ENCODE data around the gene CCDC47. TPM values are rescaled to one million over a fixed set of nuclear protein-coding genes. Genes with fewer than 3 reads are reported as not detected.

CCDC47 gene
- total RNA-seq, 4 donors from 2014 or later: 48.1 to 70.0 (median 62.9) TPM

GRCh38 chr17:63698886-63699637 is 74.3 kb downstream of the CCDC47 start:
- no peak for TF ChIP-seq POLR2AphosphoS5 (IDR thresholded peaks at IDR 0.05)
- no peak for TF ChIP-seq CTCF (IDR thresholded peaks at IDR 0.05)
- no peak for TF ChIP-seq EP300 (IDR thresholded peaks at IDR 0.05)
- TF ChIP-seq POLR2A (IDR thresholded peaks at IDR 0.05): no peak
- Histone ChIP-seq H3K4me3 (peak overlapping the region; percentile 78), H3K27me3 (no peaks in the 10 kb centered on the region), H3K27ac (peak overlapping the region; percentile 82), H3K36me3 (peaks cover 23% of the 10 kb centered on the region), H3K9me3 (no peaks in the 10 kb centered on the region), H3K4me1 (peaks cover 43% of the 10 kb centered on the region)
- 2% methylated on average over 21 of the region's 45 CpGs for WGBS
- peak in 1 of 2 donors; percentile 78 for DNase-seq (ENCODE audit: low spot score in 2 of 2)

GRCh38 chr17:63698381-63698885 is 75.0 kb downstream of the CCDC47 start:
- no peaks in the 10 kb centered on the region for H3K9me3 ChIP-seq
- peaks cover 43% of the 10 kb centered on the region for H3K4me1 ChIP-seq
- 51% methylated on average over 9 of the region's 24 CpGs for WGBS
- no peaks in the 10 kb centered on the region for H3K27me3 ChIP-seq
- H3K4me3 ChIP-seq: peak overlapping the region; percentile 78
- peak overlapping the region; percentile 82 for H3K27ac ChIP-seq
- peaks cover 23% of the 10 kb centered on the region for H3K36me3 ChIP-seq
- DNase-seq (ENCODE audit: low spot score in 2 of 2): no peak
- no peak for TF ChIP-seq EP300 (IDR thresholded peaks at IDR 0.05)
- TF ChIP-seq POLR2AphosphoS5 (IDR thresholded peaks at IDR 0.05): no peak
- TF ChIP-seq CTCF (IDR thresholded peaks at IDR 0.05): no peak
- no peak for TF ChIP-seq POLR2A (IDR thresholded peaks at IDR 0.05)

- 53% methylated on average over 10 of the region's 22 CpGs for WGBS
- no peak for DNase-seq (ENCODE audit: low spot score in 2 of 2)
- Histone ChIP-seq H3K36me3 (peaks cover 23% of the 10 kb centered on the region), H3K9me3 (no peaks in the 10 kb centered on the region), H3K4me1 (peaks cover 43% of the 10 kb centered on the region), H3K4me3 (peak overlapping the region; percentile 78), H3K27ac (no peak overlapping the region), H3K27me3 (no peaks in the 10 kb centered on the region)
- TF ChIP-seq CTCF (IDR thresholded peaks at IDR 0.05) (peak in 1 of 2 donors; percentile 60), EP300 (IDR thresholded peaks at IDR 0.05) (no peak)
These were observed 75.8 kb downstream of the CCDC47 start for GRCh38 chr17:63697341-63698286.

GRCh38 chr17:63696381-63696961 is 76.9 kb downstream of the CCDC47 start:
- Histone ChIP-seq H3K27ac (no peak overlapping the region), H3K4me3 (no peak overlapping the region)

More at GRCh38 chr17:63696381-63696961, 76.9 kb downstream of the CCDC47 start:
- 70% methylated on average over 6 of the region's 9 CpGs for WGBS
- peaks cover 35% of the 10 kb centered on the region for H3K36me3 ChIP-seq
- H3K27me3 ChIP-seq: no peaks in the 10 kb centered on the region
- peaks cover 41% of the 10 kb centered on the region for H3K4me1 ChIP-seq
- DNase-seq (ENCODE audit: low spot score in 2 of 2): no peak
- no peak for TF ChIP-seq POLR2A (IDR thresholded peaks at IDR 0.05)
- peak in 1 of 2 donors; percentile 16 for TF ChIP-seq CTCF (IDR thresholded peaks at IDR 0.05)
- no peaks in the 10 kb centered on the region for H3K9me3 ChIP-seq
